ENCODE measurements around the gene ACADVL. TPM values are rescaled to one million over a fixed set of nuclear protein-coding genes. Genes with fewer than 3 reads are reported as not detected.

ACADVL gene
- total RNA-seq, 6 experiments from 2014 or later, result 378 to 463 (median 405) TPM

DNA sequence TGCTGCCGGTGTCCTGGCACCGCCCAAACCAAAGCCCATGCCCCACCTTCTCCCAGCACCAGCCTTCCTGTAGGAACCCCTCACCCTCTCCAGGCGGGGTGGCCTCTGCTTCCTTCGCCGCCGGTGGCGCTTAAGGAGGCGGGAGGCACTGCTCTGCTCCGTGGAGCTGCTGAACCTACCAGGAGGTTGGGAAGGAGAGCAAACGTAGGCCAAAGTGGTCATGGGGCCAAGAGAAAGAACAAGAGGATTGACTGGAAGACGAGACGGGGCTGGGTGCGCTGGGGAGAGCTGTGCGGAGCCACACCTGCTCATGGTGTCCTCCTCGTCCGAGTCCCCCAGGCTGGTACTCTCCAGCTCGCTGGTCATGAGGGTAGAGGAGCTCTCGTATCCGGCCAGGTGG, 9.8 kb downstream of the ACADVL start:
- peaks cover 41% of the 10 kb centered on the region for H3K36me3 Mint-ChIP-seq (ENCODE audit: low read depth)
- no peaks in the 10 kb centered on the region for H3K9me3 Mint-ChIP-seq
- DNase-seq, result no peak
- peaks cover 34% of the 10 kb centered on the region for H3K4me1 Mint-ChIP-seq (ENCODE audit: low read depth)
- TF ChIP-seq, protein P1, sequence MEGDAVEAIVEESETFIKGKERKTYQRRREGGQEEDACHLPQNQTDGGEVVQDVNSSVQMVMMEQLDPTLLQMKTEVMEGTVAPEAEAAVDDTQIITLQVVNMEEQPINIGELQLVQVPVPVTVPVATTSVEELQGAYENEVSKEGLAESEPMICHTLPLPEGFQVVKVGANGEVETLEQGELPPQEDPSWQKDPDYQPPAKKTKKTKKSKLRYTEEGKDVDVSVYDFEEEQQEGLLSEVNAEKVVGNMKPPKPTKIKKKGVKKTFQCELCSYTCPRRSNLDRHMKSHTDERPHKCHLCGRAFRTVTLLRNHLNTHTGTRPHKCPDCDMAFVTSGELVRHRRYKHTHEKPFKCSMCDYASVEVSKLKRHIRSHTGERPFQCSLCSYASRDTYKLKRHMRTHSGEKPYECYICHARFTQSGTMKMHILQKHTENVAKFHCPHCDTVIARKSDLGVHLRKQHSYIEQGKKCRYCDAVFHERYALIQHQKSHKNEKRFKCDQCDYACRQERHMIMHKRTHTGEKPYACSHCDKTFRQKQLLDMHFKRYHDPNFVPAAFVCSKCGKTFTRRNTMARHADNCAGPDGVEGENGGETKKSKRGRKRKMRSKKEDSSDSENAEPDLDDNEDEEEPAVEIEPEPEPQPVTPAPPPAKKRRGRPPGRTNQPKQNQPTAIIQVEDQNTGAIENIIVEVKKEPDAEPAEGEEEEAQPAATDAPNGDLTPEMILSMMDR (IDR thresholded peaks at IDR 0.05), result no peak
- H3K27me3 Mint-ChIP-seq (ENCODE audit: insufficient read depth), result peaks cover 2% of the 10 kb centered on the region
- no peak overlapping the region for H3K4me3 Mint-ChIP-seq
- no peak overlapping the region; the same call in 1 of the 2 replicates for H3K27ac Mint-ChIP-seq

DNA sequence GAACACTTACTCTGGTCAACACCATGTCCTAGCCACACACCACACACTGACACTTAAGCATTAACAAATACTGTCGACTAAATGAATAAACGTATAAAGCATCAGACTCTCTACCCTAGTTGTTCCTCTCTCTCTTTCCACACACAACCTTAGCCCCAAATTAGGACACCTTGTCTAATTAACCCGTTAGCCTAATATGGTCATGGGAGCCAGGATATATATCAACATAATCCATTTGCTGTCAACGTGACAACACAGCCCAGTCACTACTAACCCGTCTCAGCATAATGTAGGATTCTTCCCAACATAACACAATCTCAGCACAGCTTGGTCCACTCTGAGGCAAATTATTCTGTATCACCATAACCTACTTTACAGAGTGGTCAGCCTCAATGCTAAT, 12.4 kb downstream of the ACADVL start:
- Mint-ChIP-seq H3K36me3 (ENCODE audit: low read depth) (peaks cover 67% of the 10 kb centered on the region), H3K27ac (peak overlapping the region; percentile 10; the same call in 1 of the 2 replicates)

DNA sequence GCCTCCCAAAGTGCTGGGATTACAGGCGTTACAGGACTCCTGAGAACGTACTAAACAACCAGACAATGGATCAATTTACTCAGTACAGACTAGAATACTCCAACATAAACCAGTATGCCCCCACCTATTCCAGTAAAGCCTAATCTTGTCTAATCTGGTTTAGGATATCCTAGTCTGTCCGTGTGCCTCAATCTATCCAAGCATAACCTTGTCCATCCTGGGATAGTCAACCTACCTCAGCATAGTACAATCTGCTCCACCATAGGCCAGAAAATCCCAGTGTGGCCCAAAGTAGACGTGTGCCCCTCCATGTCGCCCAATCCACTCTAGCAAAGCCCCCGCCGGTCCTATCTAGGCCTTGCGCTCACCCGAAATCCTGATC, 14.0 kb downstream of the ACADVL start:
- peak overlapping the region; percentile 88 for H3K27ac Mint-ChIP-seq
- H3K4me3 Mint-ChIP-seq, result peak overlapping the region; percentile 97
- H3K4me1 Mint-ChIP-seq (ENCODE audit: low read depth), result peaks cover 59% of the 10 kb centered on the region
- no peak for DNase-seq
- peaks cover 8% of the 10 kb centered on the region for H3K27me3 Mint-ChIP-seq (ENCODE audit: insufficient read depth)
- no peaks in the 10 kb centered on the region for H3K9me3 Mint-ChIP-seq
- TF ChIP-seq, protein P1 (IDR thresholded peaks at IDR 0.05), result no peak
- peaks cover 61% of the 10 kb centered on the region for H3K36me3 Mint-ChIP-seq (ENCODE audit: low read depth)

More for the DNA sequence above, 12.4 kb downstream of the ACADVL start:
- Mint-ChIP-seq H3K4me3 (peak overlapping the region; percentile 25), H3K4me1 (ENCODE audit: low read depth) (peaks cover 60% of the 10 kb centered on the region), H3K9me3 (no peaks in the 10 kb centered on the region), H3K27me3 (ENCODE audit: insufficient read depth) (peaks cover 8% of the 10 kb centered on the region)
- TF ChIP-seq, protein P1 (IDR thresholded peaks at IDR 0.05), result no peak
- DNase-seq, result no peak

DNA sequence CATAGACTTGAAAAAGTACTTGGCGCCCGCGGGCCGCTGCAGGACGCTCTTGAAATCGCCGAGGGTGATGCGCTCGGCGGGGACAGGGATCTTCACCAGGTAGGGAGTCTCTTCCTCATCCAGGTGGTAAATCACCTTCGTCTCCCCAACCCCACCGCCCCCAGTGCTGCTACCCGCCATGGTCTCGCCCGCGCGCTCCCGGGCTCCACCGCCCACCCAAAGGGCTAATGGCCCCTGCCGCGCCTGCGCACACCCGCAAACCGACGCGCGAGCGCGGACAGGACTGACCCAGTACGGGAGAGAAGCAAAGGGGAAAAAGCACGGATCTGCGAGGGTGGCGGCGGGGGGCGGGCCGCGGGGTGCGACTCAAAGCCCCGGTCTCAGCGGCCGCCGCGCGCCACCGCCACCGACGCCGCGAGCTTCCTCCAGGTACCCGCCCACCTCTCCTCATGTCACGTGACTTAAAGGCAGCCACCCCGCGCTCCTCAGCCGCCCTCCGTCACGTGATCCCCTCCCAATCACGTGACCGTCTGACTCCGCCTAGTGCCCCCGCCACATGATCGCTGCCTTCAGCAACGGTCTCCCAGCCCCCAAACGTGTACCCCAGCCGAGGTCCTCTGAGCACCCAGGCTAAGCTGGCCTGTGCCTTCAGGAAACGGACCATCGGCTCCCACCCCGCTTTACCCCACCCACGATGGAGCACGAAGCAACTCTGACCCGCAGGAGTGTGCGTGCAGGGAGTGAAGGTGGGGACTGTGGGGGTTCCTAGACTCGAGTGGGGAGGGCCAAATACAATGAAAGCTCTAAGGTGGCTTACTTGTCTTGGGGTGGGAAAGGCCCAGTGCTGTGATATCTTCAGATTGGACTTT, 14.6 kb downstream of the ACADVL start, which contains the start of gene DVL2:
Gene DVL2, minus strand, starts transcription at position 435 of the 869 bp plus-strand sequence. Its CDS starts 255 bp downstream, at position 180.
- peaks cover 59% of the 10 kb centered on the region for H3K4me1 Mint-ChIP-seq (ENCODE audit: low read depth)
- H3K36me3 Mint-ChIP-seq (ENCODE audit: low read depth), result peaks cover 54% of the 10 kb centered on the region
- H3K4me3 Mint-ChIP-seq, result peak within 1 kb of the TSS; percentile 97
- no peaks in the 10 kb centered on the region for H3K9me3 Mint-ChIP-seq
- TF ChIP-seq, protein P1 (IDR thresholded peaks at IDR 0.05), result no peak
- peak; percentile 91 for DNase-seq
- H3K27me3 Mint-ChIP-seq (ENCODE audit: insufficient read depth), result peaks cover 8% of the 10 kb centered on the region
- H3K27ac Mint-ChIP-seq, result peak within 1 kb of the TSS; percentile 88

DNA sequence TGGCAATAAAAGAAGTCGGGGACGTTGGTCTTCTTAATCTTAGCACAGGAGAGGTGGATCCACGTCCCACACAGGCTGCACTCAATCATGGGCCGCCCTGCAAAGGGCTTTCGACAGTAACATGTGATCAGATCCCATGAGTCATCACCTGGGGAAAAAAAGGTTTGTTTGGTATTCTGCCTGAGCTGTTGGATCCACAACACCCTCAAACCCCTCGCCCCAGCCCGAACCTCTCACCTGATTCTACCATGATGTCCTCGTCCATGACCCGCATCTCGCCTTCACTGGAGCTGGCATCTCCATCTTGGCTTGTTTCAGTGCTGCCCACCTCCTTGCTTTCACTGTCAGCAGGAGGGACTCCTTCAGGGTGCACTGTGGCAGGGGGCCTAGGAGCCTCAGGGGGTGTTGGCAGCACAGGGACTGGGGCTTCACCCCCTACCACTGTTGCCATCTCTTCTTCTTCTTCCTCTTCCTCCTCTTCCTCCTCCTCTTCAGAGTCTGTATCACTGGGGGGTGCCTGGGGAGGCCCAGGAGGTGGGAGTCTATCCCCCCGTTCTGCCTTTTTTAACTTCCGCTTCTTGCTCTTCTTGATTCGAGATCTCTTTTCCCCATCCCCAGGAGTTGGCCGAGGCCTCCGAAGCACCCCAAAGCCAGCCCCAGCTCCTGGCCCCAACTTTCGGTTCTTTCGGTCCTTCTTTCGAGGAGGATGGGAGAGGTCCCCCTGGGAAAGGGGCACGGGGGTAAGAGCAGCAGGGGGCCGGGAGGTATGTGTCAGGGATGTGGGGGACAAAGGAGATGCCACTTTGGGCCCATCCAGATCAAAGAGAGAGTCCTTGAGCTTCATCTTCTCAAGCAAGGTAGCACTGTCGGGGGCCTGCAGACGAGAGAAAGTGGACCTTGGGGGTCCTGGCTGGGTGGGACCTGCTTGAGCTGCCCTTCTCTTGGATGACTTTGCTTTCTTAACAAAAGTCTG, 16.2 kb downstream of the ACADVL start:
- Mint-ChIP-seq H3K27ac (peak overlapping the region; percentile 88), H3K4me1 (ENCODE audit: low read depth) (peaks cover 67% of the 10 kb centered on the region)
- no peak for DNase-seq

More for the DNA sequence above, 16.2 kb downstream of the ACADVL start:
- H3K36me3 Mint-ChIP-seq (ENCODE audit: low read depth), result peaks cover 57% of the 10 kb centered on the region
- H3K4me3 Mint-ChIP-seq, result peak overlapping the region; percentile 97; the same call in 1 of the 2 replicates
- peaks cover 10% of the 10 kb centered on the region for H3K27me3 Mint-ChIP-seq (ENCODE audit: insufficient read depth)
- H3K9me3 Mint-ChIP-seq, result no peaks in the 10 kb centered on the region
- TF ChIP-seq, protein P1 (IDR thresholded peaks at IDR 0.05), result no peak

All from HFFc6 (cell line).